Adipocyte (in vitro differentiated cells): ENCODE data around the gene ZDHHC3.
"Not testable (repeated sequence)": the region's sequence is repeated elsewhere in the genome, so short reads cannot be mapped to it uniquely, and the experiment has no call there.

Source experiments
- DNase-seq: peaks from one replicate; pipeline ENCODE4 v3.0.0-alpha.2; 2015; ENCODE audit warnings: low read depth
- H3K27me3 ChIP-seq: replicated peaks from 2 replicates; pipeline ENCODE4 v1.7.0; 2013; ENCODE audit warnings: mild to moderate bottlenecking, low read length, moderate library complexity; ENCODE audit not compliant: control insufficient read depth, insufficient read depth
- H3K36me3 ChIP-seq: 2 replicates; pipeline ENCODE4 v1.7.0; 2013; ENCODE audit warnings: low read length, mild to moderate bottlenecking, moderate library complexity; ENCODE audit not compliant: control insufficient read depth, insufficient read depth, severe bottlenecking
- H3K4me1 ChIP-seq: 2 replicates; pipeline ENCODE4 v1.7.0; 2013; ENCODE audit warnings: mild to moderate bottlenecking, low read length, moderate library complexity; ENCODE audit not compliant: control insufficient read depth, insufficient read depth
- H3K4me3 ChIP-seq: 2 replicates; pipeline ENCODE4 v1.7.0; 2013; ENCODE audit warnings: mild to moderate bottlenecking, low read length, moderate library complexity
- H3K9ac ChIP-seq: 2 replicates; pipeline ENCODE4 v1.7.0; 2013; ENCODE audit warnings: mild to moderate bottlenecking, low read length, moderate library complexity
- H3K9me3 ChIP-seq: 2 replicates; pipeline ENCODE4 v1.7.0; 2013; ENCODE audit warnings: mild to moderate bottlenecking, low read length, moderate library complexity; ENCODE audit not compliant: control insufficient read depth

Gene ZDHHC3

DNA sequence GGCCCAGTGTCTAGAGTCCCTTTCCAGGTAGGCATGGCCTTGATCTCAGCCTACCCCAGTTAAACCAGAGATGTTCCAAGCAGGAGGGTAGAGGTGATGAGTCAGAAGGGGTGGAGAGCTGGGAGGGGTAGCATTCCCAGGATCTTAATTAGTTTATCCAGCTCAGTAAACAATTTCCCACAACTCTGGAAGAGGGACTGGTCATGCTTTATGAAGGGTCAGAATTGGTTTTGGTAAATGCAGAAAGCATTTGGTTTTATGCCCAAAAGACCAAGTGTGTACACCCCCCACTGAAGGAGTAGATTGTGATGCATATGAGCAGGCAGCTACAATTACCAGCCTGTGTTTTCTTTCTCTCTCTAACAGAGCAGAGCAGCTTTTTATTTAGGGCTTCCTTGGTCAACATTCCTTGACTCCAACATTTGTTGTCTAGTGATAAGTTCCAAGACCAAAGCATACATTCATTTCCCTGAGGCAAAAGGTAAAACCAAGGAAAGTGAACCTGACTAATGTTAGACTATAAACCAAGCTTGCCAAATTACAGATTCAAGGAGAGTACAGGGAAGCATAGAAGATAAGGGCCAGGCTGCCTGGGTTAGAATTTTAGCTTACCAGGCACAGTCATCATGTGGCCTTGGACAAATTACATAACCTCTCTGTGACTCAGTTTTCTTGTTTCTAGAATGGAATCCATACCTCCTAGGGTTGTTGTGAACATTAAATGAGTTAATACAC lies 17.7 kb upstream of the ZDHHC3 start:
- Histone ChIP-seq H3K36me3 (peaks cover 47% of the 10 kb centered on the region), H3K9me3 (no peaks in the 10 kb centered on the region), H3K4me3 (no peak overlapping the region), H3K27me3 (no peaks in the 10 kb centered on the region), H3K9ac (peak overlapping the region; percentile 50), H3K4me1 (peaks cover 63% of the 10 kb centered on the region)
- DNase-seq: peak; percentile 62

GRCh38 chr3:44992555-44993470 lies 16.8 kb upstream of the ZDHHC3 start:
- Histone ChIP-seq H3K4me1 (peaks cover 68% of the 10 kb centered on the region), H3K4me3 (no peak overlapping the region), H3K27me3 (no peaks in the 10 kb centered on the region), H3K9ac (peak overlapping the region; percentile 15), H3K36me3 (peaks cover 40% of the 10 kb centered on the region), H3K9me3 (no peaks in the 10 kb centered on the region)
- DNase-seq: peak; percentile 60

DNA sequence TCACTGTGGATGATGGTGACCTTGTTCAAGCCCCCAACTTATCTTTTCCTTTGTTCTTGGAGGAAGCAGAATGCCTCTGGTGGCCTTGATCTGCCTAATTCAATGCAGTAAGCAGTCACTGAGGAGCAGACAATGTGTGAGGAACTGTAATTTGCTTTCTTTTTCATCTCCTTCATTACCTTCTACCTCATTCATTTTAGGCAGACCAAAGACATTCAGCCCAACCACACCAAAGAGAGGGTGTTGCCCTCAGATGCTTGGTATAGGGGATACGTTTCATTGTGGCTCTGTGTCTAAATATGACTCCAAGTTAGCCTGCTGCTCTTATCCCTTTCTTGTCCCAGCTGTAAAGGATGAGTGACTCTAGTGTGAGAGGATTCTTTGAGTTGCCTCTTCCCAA lies 15.4 kb upstream of the ZDHHC3 start:
- no peaks in the 10 kb centered on the region for H3K27me3 ChIP-seq
- H3K4me3 ChIP-seq: no peak overlapping the region
- no peak overlapping the region for H3K9ac ChIP-seq
- H3K36me3 ChIP-seq: peaks cover 26% of the 10 kb centered on the region
- H3K9me3 ChIP-seq: no peaks in the 10 kb centered on the region
- H3K4me1 ChIP-seq: peaks cover 65% of the 10 kb centered on the region
- no peak for DNase-seq

DNA sequence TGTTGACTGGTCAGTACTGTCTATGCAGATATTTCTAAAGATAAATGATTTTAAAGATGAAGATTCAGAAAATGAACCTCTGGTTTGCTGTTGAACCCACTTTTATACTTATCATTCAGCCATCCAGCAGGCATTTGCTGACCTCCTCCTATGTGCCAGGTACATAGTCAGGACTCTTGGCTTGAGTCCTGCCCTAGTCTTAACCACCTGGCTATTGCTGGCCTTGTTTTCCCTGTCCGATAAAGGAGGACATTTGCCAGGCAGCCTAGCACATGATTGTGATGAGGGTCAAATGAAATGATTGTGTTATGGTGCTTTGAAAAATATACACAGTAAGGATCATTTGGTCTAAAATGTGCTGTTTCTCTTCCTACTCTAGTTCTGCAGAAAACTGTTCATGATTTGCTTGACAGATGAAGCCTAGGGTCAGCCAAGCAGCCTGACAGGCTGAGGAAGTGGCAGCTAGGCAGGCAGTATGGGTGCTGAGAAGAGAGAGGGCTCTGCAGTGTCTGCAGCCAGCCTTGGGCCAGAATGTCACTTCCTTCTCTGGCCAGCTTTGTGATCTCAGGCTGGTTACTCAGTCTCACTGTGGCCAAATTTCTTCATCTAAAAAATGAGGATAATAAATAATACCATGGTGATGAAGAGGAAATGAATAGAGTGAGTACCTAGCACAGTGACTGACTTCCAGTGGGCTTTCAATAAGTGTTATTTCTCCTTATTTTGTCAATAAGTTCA lies 13.8 kb upstream of the ZDHHC3 start:
- no peaks in the 10 kb centered on the region for H3K9me3 ChIP-seq
- peaks cover 49% of the 10 kb centered on the region for H3K4me1 ChIP-seq
- no peak overlapping the region for H3K4me3 ChIP-seq
- peaks cover 26% of the 10 kb centered on the region for H3K36me3 ChIP-seq
- no peaks in the 10 kb centered on the region for H3K27me3 ChIP-seq
- peak overlapping the region; percentile 5 for H3K9ac ChIP-seq
- DNase-seq: no peak

DNA sequence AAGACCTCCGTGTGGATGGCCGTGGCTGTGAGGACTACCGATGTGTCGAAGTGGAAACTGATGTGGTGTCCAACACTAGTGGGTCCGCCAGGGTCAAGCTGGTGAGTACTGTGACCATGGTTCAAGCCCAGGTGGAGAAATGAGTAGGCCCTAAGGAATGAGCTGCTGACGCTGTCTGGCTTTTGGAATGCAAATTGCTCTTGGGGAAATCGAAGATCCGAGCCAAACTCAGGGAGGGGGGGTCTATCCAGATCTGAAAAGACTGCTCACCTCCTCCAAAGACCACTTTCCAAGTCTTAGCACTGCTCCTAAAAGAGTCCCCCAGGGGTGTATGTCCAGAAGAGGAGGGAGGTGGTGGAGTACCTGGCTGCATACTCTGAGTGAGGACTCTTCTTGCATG lies 13.2 kb upstream of the ZDHHC3 start:
- Histone ChIP-seq H3K9me3 (no peaks in the 10 kb centered on the region), H3K9ac (no peak overlapping the region), H3K27me3 (no peaks in the 10 kb centered on the region), H3K4me3 (no peak overlapping the region), H3K4me1 (peaks cover 43% of the 10 kb centered on the region), H3K36me3 (peaks cover 26% of the 10 kb centered on the region)
- no peak for DNase-seq

- H3K4me3 ChIP-seq: no peak overlapping the region
Measured at GRCh38 chr3:44988073-44988472, 12.1 kb upstream of the ZDHHC3 start.

GRCh38 chr3:44987332-44987731 lies 11.4 kb upstream of the ZDHHC3 start:
- H3K4me3 ChIP-seq: no peak overlapping the region
- H3K27me3 ChIP-seq: no peaks in the 10 kb centered on the region
- no peak for DNase-seq
- peaks cover 45% of the 10 kb centered on the region for H3K4me1 ChIP-seq
- peaks cover 26% of the 10 kb centered on the region for H3K36me3 ChIP-seq
- no peaks in the 10 kb centered on the region for H3K9me3 ChIP-seq
- no peak overlapping the region for H3K9ac ChIP-seq

More at GRCh38 chr3:44988073-44988472, 12.1 kb upstream of the ZDHHC3 start:
- Histone ChIP-seq H3K4me1 (peaks cover 42% of the 10 kb centered on the region), H3K27me3 (no peaks in the 10 kb centered on the region), H3K9ac (no peak overlapping the region), H3K9me3 (no peaks in the 10 kb centered on the region), H3K36me3 (peaks cover 26% of the 10 kb centered on the region)
- peak; percentile 32 for DNase-seq

DNA sequence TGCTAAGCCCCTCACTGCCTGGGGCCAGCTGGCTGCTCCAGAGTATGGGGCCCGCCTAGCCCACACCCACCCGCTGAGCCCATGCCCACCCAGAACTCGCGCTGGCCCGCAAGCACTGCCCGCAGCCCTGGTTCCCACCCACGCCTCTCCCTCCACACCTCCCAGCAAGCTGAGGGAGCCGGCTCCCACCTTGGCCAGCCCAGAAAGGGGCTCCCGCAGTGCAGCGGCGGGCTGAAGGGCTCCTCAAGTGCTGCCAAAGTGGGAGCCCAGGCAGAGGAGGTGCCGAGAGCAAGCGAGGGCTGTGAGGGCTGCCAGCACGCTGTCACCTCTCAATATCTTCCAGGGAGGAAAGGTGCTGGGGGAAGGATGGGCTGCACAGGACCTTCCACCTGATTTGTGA lies 10.4 kb upstream of the ZDHHC3 start:
- Histone ChIP-seq H3K4me1 (peaks cover 45% of the 10 kb centered on the region), H3K36me3 (peaks cover 19% of the 10 kb centered on the region)
- H3K9me3 ChIP-seq, H3K27me3 ChIP-seq, H3K4me3 ChIP-seq, DNase-seq, H3K9ac ChIP-seq: not testable (repeated sequence)

DNA sequence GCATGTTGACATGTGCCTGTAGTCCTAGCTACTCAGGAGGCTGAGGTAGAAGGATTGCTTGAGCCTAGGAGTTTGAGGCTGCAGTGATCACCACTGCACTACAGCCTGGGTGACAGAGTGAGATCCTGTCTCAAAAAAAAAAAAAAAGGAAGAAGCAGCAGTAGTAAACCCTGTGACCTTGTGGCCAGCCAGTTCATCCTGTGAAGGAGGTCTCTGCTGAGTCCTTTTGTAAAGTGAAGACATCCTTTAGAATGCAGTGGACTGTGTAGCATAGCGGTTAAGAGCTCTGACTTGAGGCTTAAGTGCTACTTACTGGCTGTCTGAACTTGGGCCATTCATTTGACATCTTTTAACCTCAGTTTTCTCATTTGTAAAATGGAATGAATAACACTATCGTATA lies 8.4 kb upstream of the ZDHHC3 start:
- no peak for DNase-seq
- H3K9ac ChIP-seq: no peak overlapping the region
- H3K36me3 ChIP-seq: peaks cover 3% of the 10 kb centered on the region
- H3K4me3 ChIP-seq: no peak overlapping the region
- H3K9me3 ChIP-seq: no peaks in the 10 kb centered on the region
- H3K4me1 ChIP-seq: peaks cover 41% of the 10 kb centered on the region
- no peaks in the 10 kb centered on the region for H3K27me3 ChIP-seq

- no peaks in the 10 kb centered on the region for H3K36me3 ChIP-seq
- H3K9ac ChIP-seq: no peak overlapping the region
- no peaks in the 10 kb centered on the region for H3K9me3 ChIP-seq
- H3K4me1 ChIP-seq: peaks cover 47% of the 10 kb centered on the region
- H3K27me3 ChIP-seq: no peaks in the 10 kb centered on the region
- no peak for DNase-seq
- no peak overlapping the region for H3K4me3 ChIP-seq
Measured at GRCh38 chr3:44983484-44983941, 7.5 kb upstream of the ZDHHC3 start.

DNA sequence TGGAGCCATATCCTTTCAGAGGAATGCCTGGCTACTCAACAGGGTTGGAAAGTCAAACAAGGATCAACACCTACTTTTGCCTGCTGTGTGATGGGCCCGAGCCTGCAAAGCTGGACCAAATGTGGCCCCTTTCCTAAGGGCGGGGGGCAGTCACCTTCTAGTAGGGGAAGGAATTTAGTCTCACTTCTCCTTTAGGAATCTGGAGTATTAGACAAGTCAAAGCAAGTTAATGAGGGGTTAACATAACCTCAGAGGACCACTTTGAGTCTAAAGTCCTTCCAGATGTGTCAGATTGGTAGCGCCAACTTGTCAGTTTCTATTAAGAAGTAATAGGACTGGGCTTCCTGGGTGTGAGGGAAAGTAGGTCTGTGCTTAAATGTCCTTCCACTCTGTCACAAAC lies 6.8 kb upstream of the ZDHHC3 start:
- Histone ChIP-seq H3K4me1 (peaks cover 48% of the 10 kb centered on the region), H3K4me3 (no peak overlapping the region), H3K9me3 (no peaks in the 10 kb centered on the region), H3K27me3 (no peaks in the 10 kb centered on the region), H3K36me3 (no peaks in the 10 kb centered on the region), H3K9ac (no peak overlapping the region)
- DNase-seq: no peak
